Mucosa of descending colon (tissue), 3 donors: ENCODE measurements around the gene CGRRF1. TPM values are rescaled to one million over a fixed set of nuclear protein-coding genes. Genes with fewer than 3 reads are reported as not detected.

ENCODE experiments used
- ATAC-seq: fragments of 200-7000 bp; cut with Tn5 transposase; one replicate; pipeline ENCODE4 v1.9.1; 2020; ENCODE audit warnings: mild to moderate bottlenecking, moderate library complexity
- DNase-seq, 3 donors: peaks; one replicate each; pipeline ENCODE4 v3.0.0-alpha.2; 2020
- H3K36me3 ChIP-seq: fragments of 200-600 bp; one replicate; pipeline ENCODE4 v1.8.0; 2021; ENCODE audit warnings: low read depth, mild to moderate bottlenecking
- H3K4me1 ChIP-seq: fragments of 200-600 bp; one replicate; pipeline ENCODE4 v1.8.0; 2021; ENCODE audit warnings: low read depth, mild to moderate bottlenecking
- H3K4me3 ChIP-seq: fragments of 200-600 bp; one replicate; pipeline ENCODE4 v1.8.0; 2021; ENCODE audit warnings: mild to moderate bottlenecking
- H3K9me3 ChIP-seq: fragments of 200-600 bp; one replicate; pipeline ENCODE4 v1.8.0; 2021; ENCODE audit warnings: mild to moderate bottlenecking
- CTCF ChIP-seq: fragments of 200-600 bp; IDR thresholded peaks from one replicate; pipeline ENCODE4 v1.8.0; 2022; ENCODE audit warnings: antibody characterized with exemption, mild to moderate bottlenecking
- intact Hi-C, 2 donors: fragments of 100-400 bp; cut with DNase I in 1 of 2; cut with micrococcal nuclease in 1 of 2; formaldehyde crosslinking; loops; one replicate each; pipeline versions ENCODE4 v1.11.0 to v1.11.1; 2022; cut with DNase I, micrococcal nuclease
- total RNA-seq, 3 donors: library from RNA; stranded (reverse); fragmentation: NEBNext Ultra II Directional in 2 of 3; extraction: Animal tissue kit (Norgen Biotek cat#: 25700) in 2 of 3; gene quantifications; one replicate each; pipeline versions ENCODE4 v1.2.1 to v1.2.4, GENCODE V29; 2021 to 2023
- donor health status: DM: no; HTN: no; CAD: no; lungs with moderate emphysema.
- donor health status: DM: no; HTN: no; CAD: no.
- donor health status: DM: no; HTN: yes; CAD: no.

Gene CGRRF1
- total RNA-seq, 3 donors from 2014 or later = 17.0 to 25.2 (median 22.5) TPM

GRCh38 chr14:54565785-54566409, 56.2 kb downstream of the CGRRF1 start:
- peak; percentile 92 to 94 (median 94) for DNase-seq
- Histone ChIP-seq H3K4me3 (peak overlapping the region; percentile 47), H3K36me3 (no peaks in the 10 kb centered on the region), H3K4me1 (peaks cover 14% of the 10 kb centered on the region), H3K9me3 (no peaks in the 10 kb centered on the region)
- no peak for TF ChIP-seq CTCF
- intact Hi-C loops = loop anchor here (5.0 to 10.0 kb wide), 2 partner anchors 126 to 129 kb away; no protein-coding TSS in a partner anchor
- ATAC-seq = peak; percentile 80

- DNase-seq (peak; percentile 74 to 89 (median 79)), ATAC-seq (peak; percentile 40)
- TF ChIP-seq CTCF = no peak
- intact Hi-C loops = loop anchor here (5.0 to 10.0 kb wide), 2 partner anchors 126 to 128 kb away; no protein-coding TSS in a partner anchor
- Histone ChIP-seq H3K36me3 (no peaks in the 10 kb centered on the region), H3K4me3 (peak within 1 kb of the TSS; percentile 47), H3K4me1 (peaks cover 14% of the 10 kb centered on the region), H3K9me3 (no peaks in the 10 kb centered on the region)
These were observed 56.9 kb downstream of the CGRRF1 start, which contains the start of gene SAMD4A for GRCh38 chr14:54566410-54567223. Gene SAMD4A (plus strand): TSS chr14:54567128. CDS start chr14:54567917, 789 bp downstream.

GRCh38 chr14:54567224-54567638, 57.5 kb downstream of the CGRRF1 start:
- intact Hi-C loops = loop anchor here (5.0 to 10.0 kb wide), 2 partner anchors 125 to 128 kb away; no protein-coding TSS in a partner anchor
- Histone ChIP-seq H3K4me1 (peaks cover 14% of the 10 kb centered on the region), H3K36me3 (no peaks in the 10 kb centered on the region), H3K4me3 (peak overlapping the region; percentile 47), H3K9me3 (peaks cover under 1% of the 10 kb centered on the region)
- DNase-seq (peak in 1 of 3 donors; percentile 40), ATAC-seq (no peak)
- no peak for TF ChIP-seq CTCF

- peak; percentile 4 for ATAC-seq
- Histone ChIP-seq H3K4me1 (peaks cover 14% of the 10 kb centered on the region), H3K4me3 (peak overlapping the region; percentile 47), H3K36me3 (no peaks in the 10 kb centered on the region), H3K9me3 (peaks cover 7% of the 10 kb centered on the region)
- no peak for TF ChIP-seq CTCF
- DNase-seq = peak; percentile 55 to 76 (median 72)
- intact Hi-C loops = loop anchor here (5.0 to 10.0 kb wide), 2 partner anchors 124 to 127 kb away; no protein-coding TSS in a partner anchor
These were observed 58.2 kb downstream of the CGRRF1 start for GRCh38 chr14:54567639-54568561.
